Measurements from ENCODE around the gene ADGRG6.

ADGRG6 gene

DNA sequence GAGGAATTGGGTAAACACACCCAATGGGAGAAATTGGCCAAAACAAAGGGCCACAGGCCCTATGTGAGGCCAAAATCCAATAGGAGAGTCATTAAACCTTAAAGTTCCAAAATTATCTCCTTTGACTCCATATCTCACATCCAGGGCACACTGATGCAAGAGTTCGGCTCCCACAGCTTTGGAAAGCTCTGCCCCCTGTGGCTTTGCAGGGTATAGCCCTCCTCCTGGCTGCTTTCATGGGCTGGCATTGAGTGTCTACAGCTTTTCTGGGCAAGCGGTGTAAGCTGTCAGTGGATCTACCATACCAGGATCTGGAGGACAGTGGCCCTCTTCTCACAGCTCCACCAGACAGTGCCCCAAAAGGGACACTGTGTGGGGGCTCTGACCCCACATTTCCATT lies 160.5 kb downstream of the ADGRG6 start:
- Histone ChIP-seq H3K79me2 (ENCODE audit: insufficient read depth, low read length) (no peaks in the 10 kb centered on the region), H2AFZ (ENCODE audit: low read length) (no peak overlapping the region), H3F3A (ENCODE audit: insufficient read depth, low read length) (no peaks in the 10 kb centered on the region), H3K9ac (ENCODE audit: low read length) (no peak overlapping the region), H4K20me1 (ENCODE audit: insufficient read depth, low read length) (no peaks in the 10 kb centered on the region), H3K36me3 (ENCODE audit: insufficient read depth, low read length) (no peaks in the 10 kb centered on the region), H3K4me1 (ENCODE audit: insufficient read depth, low read length, severe bottlenecking) (no peaks in the 10 kb centered on the region), H3K27me3 (ENCODE audit: insufficient read depth, low read length) (no peaks in the 10 kb centered on the region), H3K9me2 (ENCODE audit: low read depth, low read length) (no peaks in the 10 kb centered on the region), H3K4me3 (ENCODE audit: low read depth, low read length, poor library complexity, severe bottlenecking) (no peak overlapping the region), H3K4me2 (ENCODE audit: low read length) (no peak overlapping the region), H3K9me3 (ENCODE audit: low read length) (no peaks in the 10 kb centered on the region), H3K27ac (ENCODE audit: low read depth, low read length, poor library complexity, severe bottlenecking) (no peak overlapping the region)
- TF ChIP-seq, protein P1, sequence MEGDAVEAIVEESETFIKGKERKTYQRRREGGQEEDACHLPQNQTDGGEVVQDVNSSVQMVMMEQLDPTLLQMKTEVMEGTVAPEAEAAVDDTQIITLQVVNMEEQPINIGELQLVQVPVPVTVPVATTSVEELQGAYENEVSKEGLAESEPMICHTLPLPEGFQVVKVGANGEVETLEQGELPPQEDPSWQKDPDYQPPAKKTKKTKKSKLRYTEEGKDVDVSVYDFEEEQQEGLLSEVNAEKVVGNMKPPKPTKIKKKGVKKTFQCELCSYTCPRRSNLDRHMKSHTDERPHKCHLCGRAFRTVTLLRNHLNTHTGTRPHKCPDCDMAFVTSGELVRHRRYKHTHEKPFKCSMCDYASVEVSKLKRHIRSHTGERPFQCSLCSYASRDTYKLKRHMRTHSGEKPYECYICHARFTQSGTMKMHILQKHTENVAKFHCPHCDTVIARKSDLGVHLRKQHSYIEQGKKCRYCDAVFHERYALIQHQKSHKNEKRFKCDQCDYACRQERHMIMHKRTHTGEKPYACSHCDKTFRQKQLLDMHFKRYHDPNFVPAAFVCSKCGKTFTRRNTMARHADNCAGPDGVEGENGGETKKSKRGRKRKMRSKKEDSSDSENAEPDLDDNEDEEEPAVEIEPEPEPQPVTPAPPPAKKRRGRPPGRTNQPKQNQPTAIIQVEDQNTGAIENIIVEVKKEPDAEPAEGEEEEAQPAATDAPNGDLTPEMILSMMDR (IDR thresholded peaks at IDR 0.05; ENCODE audit: low read length): peak; percentile 21; the same call in 1 of the 2 replicates
- TF ChIP-seq EZH2 (IDR thresholded peaks at IDR 0.05; ENCODE audit: borderline replicate concordance, low read length): no peak

DNA sequence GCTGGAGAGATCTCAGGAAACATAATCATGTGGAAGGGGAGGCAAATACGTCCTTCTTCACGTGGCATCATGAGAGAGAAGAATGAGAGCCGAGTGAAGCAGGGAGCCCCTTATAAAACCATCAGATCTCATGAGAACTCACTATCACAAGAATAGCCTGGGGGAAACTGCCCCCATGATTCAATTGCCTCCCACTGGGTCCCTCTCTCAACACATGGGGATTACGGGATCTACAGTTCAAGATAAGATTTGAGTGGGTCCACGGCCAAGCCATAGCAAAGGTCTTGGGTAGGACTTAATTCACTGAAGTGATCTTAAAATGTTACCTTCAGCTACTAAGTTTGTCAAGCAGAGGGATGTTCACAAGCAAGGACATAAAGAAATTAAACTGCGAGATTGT lies 162.2 kb downstream of the ADGRG6 start:
- H4K20me1 ChIP-seq (ENCODE audit: insufficient read depth, low read length): no peaks in the 10 kb centered on the region
- H3K4me2 ChIP-seq (ENCODE audit: low read length): no peak overlapping the region
- H2AFZ ChIP-seq (ENCODE audit: low read length): no peak overlapping the region
- H3K27me3 ChIP-seq (ENCODE audit: insufficient read depth, low read length): no peaks in the 10 kb centered on the region
- no peaks in the 10 kb centered on the region for H3K36me3 ChIP-seq (ENCODE audit: insufficient read depth, low read length)
- no peak overlapping the region for H3K27ac ChIP-seq (ENCODE audit: low read depth, low read length, poor library complexity, severe bottlenecking)
- H3F3A ChIP-seq (ENCODE audit: insufficient read depth, low read length): no peaks in the 10 kb centered on the region
- H3K4me1 ChIP-seq (ENCODE audit: insufficient read depth, low read length, severe bottlenecking): no peaks in the 10 kb centered on the region
- no peaks in the 10 kb centered on the region for H3K9me3 ChIP-seq (ENCODE audit: low read length)
- H3K79me2 ChIP-seq (ENCODE audit: insufficient read depth, low read length): no peaks in the 10 kb centered on the region
- TF ChIP-seq, protein P1 (IDR thresholded peaks at IDR 0.05; ENCODE audit: low read length): no peak
- TF ChIP-seq EZH2 (IDR thresholded peaks at IDR 0.05; ENCODE audit: borderline replicate concordance, low read length): no peak
- no peak overlapping the region for H3K9ac ChIP-seq (ENCODE audit: low read length)
- H3K9me2 ChIP-seq (ENCODE audit: low read depth, low read length): no peaks in the 10 kb centered on the region
- H3K4me3 ChIP-seq (ENCODE audit: low read depth, low read length, poor library complexity, severe bottlenecking): no peak overlapping the region

- H3K36me3 ChIP-seq (ENCODE audit: insufficient read depth, low read length): no peaks in the 10 kb centered on the region
- no peak overlapping the region for H3K4me3 ChIP-seq (ENCODE audit: low read depth, low read length, poor library complexity, severe bottlenecking)
- H3K27me3 ChIP-seq (ENCODE audit: insufficient read depth, low read length): no peaks in the 10 kb centered on the region
- H3K4me1 ChIP-seq (ENCODE audit: insufficient read depth, low read length, severe bottlenecking): no peaks in the 10 kb centered on the region
- H3K27ac ChIP-seq (ENCODE audit: low read depth, low read length, poor library complexity, severe bottlenecking): no peak overlapping the region
- no peaks in the 10 kb centered on the region for H4K20me1 ChIP-seq (ENCODE audit: insufficient read depth, low read length)
- H3K9ac ChIP-seq (ENCODE audit: low read length): no peak overlapping the region
- no peaks in the 10 kb centered on the region for H3K9me3 ChIP-seq (ENCODE audit: low read length)
- no peaks in the 10 kb centered on the region for H3F3A ChIP-seq (ENCODE audit: insufficient read depth, low read length)
- no peak overlapping the region for H3K4me2 ChIP-seq (ENCODE audit: low read length)
- H3K79me2 ChIP-seq (ENCODE audit: insufficient read depth, low read length): no peaks in the 10 kb centered on the region
- H3K9me2 ChIP-seq (ENCODE audit: low read depth, low read length): no peaks in the 10 kb centered on the region
- no peak for TF ChIP-seq EZH2 (IDR thresholded peaks at IDR 0.05; ENCODE audit: borderline replicate concordance, low read length)
- TF ChIP-seq, protein P1 (IDR thresholded peaks at IDR 0.05; ENCODE audit: low read length): no peak
- H2AFZ ChIP-seq (ENCODE audit: low read length): no peak overlapping the region
Measured at GRCh38 chr6:142469220-142469619, 167.4 kb downstream of the ADGRG6 start.

Measured in OCI-LY1 (cell line).